Lung (tissue), 12 donors: ENCODE results near the gene DUS2. TPM values are rescaled to one million over a fixed set of nuclear protein-coding genes. Genes with fewer than 3 reads are reported as not detected.
A peak's percentile ranks its signal among the peaks of the same experiment; 100 is the strongest.
"Not testable (repeated sequence)": the region's sequence is repeated elsewhere in the genome, so short reads cannot be mapped to it uniquely, and the experiment has no call there.

Experiments
- ATAC-seq: fragments of 200-7000 bp; cut with Tn5 transposase; one replicate; pipeline ENCODE4 v1.9.1; 2020; ENCODE audit warnings: moderate number of reproducible peaks; ENCODE audit not compliant: insufficient read depth, low FRiP score
- DNase-seq, 3 donors: peaks; one replicate each; pipeline ENCODE4 v3.0.0-alpha.2; 2013 to 2017
- H3K27ac ChIP-seq, 2 donors: one replicate each; pipeline ENCODE4 v1.5.1; 2013; ENCODE audit warnings: mild to moderate bottlenecking in 2 of 2, moderate library complexity in 2 of 2, control low read depth in 1 of 2, inconsistent platforms in 1 of 2, low read depth in 1 of 2, low read length in 1 of 2
- H3K27me3 ChIP-seq, 3 donors: one replicate each; pipeline ENCODE4 v1.5.1; 2013; ENCODE audit warnings: low read length in 2 of 3; ENCODE audit not compliant: control insufficient read depth in 3 of 3, insufficient read depth in 3 of 3
- H3K36me3 ChIP-seq, 4 donors: one replicate each; pipeline ENCODE4 v1.5.1; 2013; ENCODE audit warnings: low read length in 4 of 4, mild to moderate bottlenecking in 1 of 4, moderate library complexity in 1 of 4; ENCODE audit not compliant: control insufficient read depth in 4 of 4, insufficient read depth in 4 of 4
- H3K4me1 ChIP-seq, 5 donors: one replicate each; pipeline ENCODE4 v1.5.1; 2013; ENCODE audit warnings: low read length in 5 of 5, mild to moderate bottlenecking in 2 of 5, moderate library complexity in 1 of 5; ENCODE audit not compliant: control insufficient read depth in 5 of 5, insufficient read depth in 5 of 5
- H3K4me3 ChIP-seq: one replicate; pipeline ENCODE4 v1.5.1; 2013; ENCODE audit warnings: mild to moderate bottlenecking, control low read depth, moderate library complexity
- H3K9ac ChIP-seq, 2 donors: one replicate each; pipeline ENCODE4 v1.5.1; 2013; ENCODE audit warnings: low read length in 2 of 2, control low read depth in 1 of 2; ENCODE audit not compliant: insufficient read depth in 1 of 2
- H3K9me3 ChIP-seq, 4 donors: one replicate each; pipeline ENCODE4 v1.5.1; 2013; ENCODE audit warnings: low read length in 3 of 4, mild to moderate bottlenecking in 1 of 4, moderate library complexity in 1 of 4; ENCODE audit not compliant: control insufficient read depth in 4 of 4, insufficient read depth in 3 of 4
- WGBS, 2 donors: extraction: QIAGEN DNeasy Blood & Tissue Kit; methylation state at CpG; one replicate each; pipeline ENCODE4 v1.1.7; 2013; 5-methylcytosine and 5-hydroxymethylcytosine counted together
- polyA plus RNA-seq, 2 donors: library from polyadenylated mRNA; stranded (reverse); fragments of 200-250 nt; gene quantifications; one replicate each; pipeline ENCODE4 v1.2.1, GENCODE V29; 2013
- total RNA-seq, 2 donors: library from RNA; depleted of rRNA in 1 of 2; stranded (reverse); fragments of >200 nt in 1 of 2; gene quantifications; one replicate each; pipeline ENCODE4 v1.2.1, GENCODE V29; 2014 to 2021
- TF ChIP-seq, protein P1 (sequence below): IDR thresholded peaks from 2 replicates; pipeline ENCODE4 v1.5.1; 2012; ENCODE audit warnings: mild to moderate bottlenecking; ENCODE audit errors: control extremely low read depth, extremely low read depth
- donor health status: control.
- donor health status: control.
- donor health status: Bipolar disorder and iron deficiency.
- donor health status: healthy.
- donor health status: DM: yes; HTN: yes; CAD: no.

DUS2 gene
- total and polyA plus RNA-seq, 4 donors = 8.1 to 17.1 (median 13.7) TPM

DNA sequence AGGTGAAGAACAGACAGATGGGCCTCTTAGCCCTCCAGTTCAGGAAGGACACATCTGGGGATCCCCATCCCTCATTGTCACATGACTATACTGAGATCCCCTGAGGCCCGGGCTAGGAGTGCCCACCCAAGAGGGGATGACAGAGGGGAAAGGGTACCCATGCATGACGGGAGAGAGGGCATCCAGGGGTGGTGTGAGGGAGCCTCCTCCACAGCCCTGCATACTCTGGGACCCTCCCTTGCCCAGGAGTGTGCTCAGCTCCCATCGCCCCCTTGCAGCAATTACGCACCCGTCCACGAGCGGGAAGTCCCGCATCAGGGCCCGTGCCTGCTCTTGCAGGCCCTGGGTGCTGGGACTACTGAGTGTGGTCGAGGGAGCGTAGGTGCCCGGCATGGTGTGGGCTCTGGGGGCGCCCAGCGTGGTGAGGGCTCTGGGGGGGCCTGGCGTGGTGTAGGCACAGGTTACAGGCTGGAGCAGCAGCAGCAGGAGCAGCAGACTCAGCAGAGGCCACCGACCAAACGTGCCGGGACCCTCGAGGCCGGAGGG, 30.4 kb upstream of the DUS2 start:
- Histone ChIP-seq H3K4me1 (peaks cover 0 to 9% (median 0%) of the 10 kb centered on the region in 5 donors), H3K36me3 (no peaks in the 10 kb centered on the region), H3K9ac (no peak overlapping the region), H3K27ac (peak overlapping the region in 1 of 2 donors; percentile 67), H3K27me3 (no peaks in the 10 kb centered on the region), H3K9me3 (no peaks in the 10 kb centered on the region), H3K4me3 (no peak overlapping the region)
- TF ChIP-seq, protein P1, sequence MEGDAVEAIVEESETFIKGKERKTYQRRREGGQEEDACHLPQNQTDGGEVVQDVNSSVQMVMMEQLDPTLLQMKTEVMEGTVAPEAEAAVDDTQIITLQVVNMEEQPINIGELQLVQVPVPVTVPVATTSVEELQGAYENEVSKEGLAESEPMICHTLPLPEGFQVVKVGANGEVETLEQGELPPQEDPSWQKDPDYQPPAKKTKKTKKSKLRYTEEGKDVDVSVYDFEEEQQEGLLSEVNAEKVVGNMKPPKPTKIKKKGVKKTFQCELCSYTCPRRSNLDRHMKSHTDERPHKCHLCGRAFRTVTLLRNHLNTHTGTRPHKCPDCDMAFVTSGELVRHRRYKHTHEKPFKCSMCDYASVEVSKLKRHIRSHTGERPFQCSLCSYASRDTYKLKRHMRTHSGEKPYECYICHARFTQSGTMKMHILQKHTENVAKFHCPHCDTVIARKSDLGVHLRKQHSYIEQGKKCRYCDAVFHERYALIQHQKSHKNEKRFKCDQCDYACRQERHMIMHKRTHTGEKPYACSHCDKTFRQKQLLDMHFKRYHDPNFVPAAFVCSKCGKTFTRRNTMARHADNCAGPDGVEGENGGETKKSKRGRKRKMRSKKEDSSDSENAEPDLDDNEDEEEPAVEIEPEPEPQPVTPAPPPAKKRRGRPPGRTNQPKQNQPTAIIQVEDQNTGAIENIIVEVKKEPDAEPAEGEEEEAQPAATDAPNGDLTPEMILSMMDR = no peak
- DNase-seq (no peak), ATAC-seq (no peak)
- WGBS, 2 donors = 79 to 85% methylated on average over 20 of the region's 20 CpGs

DNA sequence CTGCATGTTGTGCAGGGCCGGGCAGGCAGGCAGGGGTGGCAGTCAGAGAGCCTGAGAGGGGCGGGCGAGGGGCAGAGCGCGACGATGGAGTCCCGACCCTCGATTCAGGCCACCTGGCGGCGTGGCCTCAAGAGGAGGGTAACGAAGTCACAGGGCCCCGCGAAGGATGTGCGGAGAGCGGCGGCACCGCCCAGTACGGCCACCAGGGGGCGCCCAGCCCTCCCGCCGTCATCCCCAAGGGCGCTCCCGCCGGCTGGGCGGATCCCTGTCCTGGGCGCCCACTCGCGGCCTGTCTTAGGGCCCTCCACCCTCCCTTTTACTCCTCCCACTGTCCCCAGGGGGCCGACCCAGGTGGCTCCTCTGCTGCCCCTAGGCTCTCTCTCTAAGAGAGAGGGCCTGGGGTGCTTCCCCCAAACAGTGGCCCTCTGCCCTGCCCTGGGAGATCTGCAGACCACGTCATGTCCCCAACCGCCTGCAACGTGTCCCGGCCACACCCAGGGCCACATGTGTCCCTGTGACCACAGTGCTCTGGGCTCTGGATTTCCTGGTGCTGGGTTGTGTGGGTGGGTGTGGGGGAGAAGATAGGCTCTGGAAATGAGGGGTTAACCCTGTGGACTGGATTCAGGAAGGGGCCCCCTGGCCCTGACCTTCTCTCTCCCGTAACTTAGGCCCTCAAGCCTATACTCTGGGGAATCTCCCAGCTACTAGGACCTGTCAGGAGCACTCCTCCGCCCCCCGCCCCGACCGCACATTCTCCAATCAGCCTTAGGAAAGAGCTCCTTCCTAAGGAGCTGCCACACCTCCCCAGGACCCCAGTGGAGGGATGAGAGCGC, 29.7 kb upstream of the DUS2 start:
- Histone ChIP-seq H3K4me3 (no peak overlapping the region), H3K9ac (no peak overlapping the region), H3K27me3 (no peaks in the 10 kb centered on the region), H3K9me3 (no peaks in the 10 kb centered on the region), H3K4me1 (peaks cover 0 to 9% (median 0%) of the 10 kb centered on the region in 5 donors), H3K36me3 (no peaks in the 10 kb centered on the region), H3K27ac (peak overlapping the region; percentile 37 to 67)
- DNase-seq (peak; percentile 72 to 82 (median 78)), ATAC-seq (peak; percentile 90)
- 5 to 7% methylated on average over 38 to 39 of the region's 39 CpGs for WGBS, 2 donors
- TF ChIP-seq, protein P1 = peak; percentile 95

DNA sequence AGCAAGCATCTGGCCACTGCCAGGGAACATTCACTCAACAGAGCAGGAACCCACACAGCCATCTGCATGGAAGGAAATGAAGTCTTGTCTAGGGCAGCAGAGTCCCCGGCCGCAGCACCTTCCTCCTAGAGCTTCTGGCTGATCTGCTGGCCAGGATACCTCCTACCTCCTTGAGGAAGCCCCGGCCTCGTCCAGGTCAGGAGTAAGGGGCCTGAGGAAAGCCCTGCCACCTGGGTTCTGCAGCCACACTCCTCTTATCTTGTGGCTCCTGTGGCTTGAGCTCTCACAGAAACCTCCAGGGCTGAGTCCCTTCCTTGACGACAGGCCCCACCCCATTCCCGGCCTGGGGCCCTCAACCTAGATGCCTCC, 29.1 kb upstream of the DUS2 start:
- ATAC-seq = not testable (repeated sequence)

DNA sequence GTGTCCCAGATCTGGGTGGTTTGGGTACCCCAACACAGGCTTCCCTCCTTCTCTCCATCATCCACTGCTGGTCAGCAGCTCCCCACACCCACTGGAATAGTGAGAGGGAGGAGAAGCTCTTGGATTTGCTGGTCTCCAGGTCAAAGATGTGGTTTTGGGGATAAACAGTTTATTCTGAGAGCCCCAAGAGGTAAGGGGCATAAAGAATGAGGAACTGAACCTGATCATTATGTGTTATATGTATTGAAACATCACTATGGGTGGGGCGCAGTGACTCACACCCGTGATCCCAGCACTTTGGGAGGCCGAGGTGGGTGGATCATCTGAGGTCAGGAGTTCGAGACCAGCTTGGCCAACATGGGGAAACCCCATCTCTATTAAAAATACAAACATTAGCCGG, 27.7 kb upstream of the DUS2 start:
- no peaks in the 10 kb centered on the region for H3K9me3 ChIP-seq
- H3K27ac ChIP-seq = peak overlapping the region in 1 of 2 donors; percentile 6
- H3K4me1 ChIP-seq = peaks cover 0 to 11% (median 0%) of the 10 kb centered on the region in 5 donors
- no peak overlapping the region for H3K9ac ChIP-seq
- TF ChIP-seq, protein P1 = no peak
- 65 to 66% methylated on average over 5 of the region's 5 CpGs for WGBS, 2 donors
- H3K36me3 ChIP-seq = no peaks in the 10 kb centered on the region
- no peaks in the 10 kb centered on the region for H3K27me3 ChIP-seq
- ATAC-seq (no peak), DNase-seq (no peak)
- no peak overlapping the region for H3K4me3 ChIP-seq

More for the DNA sequence above, 29.1 kb upstream of the DUS2 start:
- H3K27ac ChIP-seq = peak overlapping the region in 1 of 2 donors; percentile 67
- DNase-seq, H3K36me3 ChIP-seq, H3K4me1 ChIP-seq, H3K4me3 ChIP-seq, H3K27me3 ChIP-seq, H3K9me3 ChIP-seq, H3K9ac ChIP-seq: not testable (repeated sequence)
- WGBS, 2 donors = 7 to 41% methylated on average over 4 to 5 of the region's 6 CpGs
